HCT116 (cell line): Measurements from ENCODE around the gene THSD7B. TPM values are rescaled to one million over a fixed set of nuclear protein-coding genes. Genes with fewer than 3 reads are reported as not detected.

Experiments
- ATAC-seq: fragments of 200-7000 bp; cut with Tn5 transposase; 2 replicates; pipeline ENCODE4 v1.9.1; 2020; ENCODE audit warnings: mild to moderate bottlenecking, moderate library complexity
- BruUV-seq: library from RNA; stranded (reverse); fragments of 400-500 nt; replicated peaks from 2 replicates; lab custom pipeline; 2021; lab: Mats Ljungman, UMichigan
- CTCF ChIA-PET: fragments of 300-600 bp; sonication (Branson Sonifier 250); formaldehyde crosslinking; loops from one replicate; lab custom pipeline; 2021; ENCODE audit warnings: antibody characterized with exemption; lab: Charles Lee
- POLR2A ChIA-PET: fragments of 300-600, 350-600 bp; sonication (Branson Sonifier 250); formaldehyde crosslinking; loops from one replicate; lab custom pipeline; 2021; ENCODE audit warnings: antibody characterized with exemption; lab: Charles Lee
- RAD21 ChIA-PET, 2 experiments: fragments of 300-600 bp; sonication (Branson Sonifier 250); formaldehyde crosslinking; loops; one replicate each; lab custom pipeline; 2023; ENCODE audit warnings: low total read pairs in 2 of 2; ENCODE audit not compliant: uncharacterized antibody in 2 of 2, unreplicated experiment in 2 of 2, low non-redundant PET in 1 of 2; lab: Charles Lee
- DNase-seq: peaks from one replicate; pipeline ENCODE4 v3.0.0-alpha.2; 2010; ENCODE audit warnings: low read depth, low spot score
- H2AFZ ChIP-seq: fragments of 200-600 bp; shearing (Covaris generic), sonication (generic); 2 replicates; pipeline ENCODE4 v1.6.1; 2017; ENCODE audit warnings: low read depth, mixed run types, mixed read lengths, antibody characterized with exemption, low read length; ENCODE audit not compliant: poor library complexity, severe bottlenecking
- H3K27ac ChIP-seq: 2 replicates; pipeline ENCODE4 v1.5.1; 2012; ENCODE audit warnings: low read depth, low read length
- H3K27me3 ChIP-seq: fragments of 200-600 bp; sonication (generic); 2 replicates; pipeline ENCODE4 v1.6.1; 2016; ENCODE audit warnings: mixed run types, low read length, mixed read lengths; ENCODE audit not compliant: insufficient read depth
- H3K36me3 ChIP-seq, 2 experiments: fragments of 200-500 bp in 1 of 2; fragments of 200-600 bp in 1 of 2; sonication (Bioruptor generic) in 1 of 2; sonication (generic) in 1 of 2; 2 replicates each; pipeline versions ENCODE4 v1.5.1 to v1.6.1; 2014 to 2016; ENCODE audit warnings: low read length in 2 of 2, inconsistent platforms in 1 of 2, mixed read lengths in 1 of 2, mixed run types in 1 of 2; ENCODE audit not compliant: insufficient read depth in 2 of 2, control insufficient read depth in 1 of 2
- H3K4me1 ChIP-seq, 2 experiments: fragments of 200-600 bp in 1 of 2; sonication (generic) in 1 of 2; 2 replicates each; pipeline versions ENCODE4 v1.5.1 to v1.6.1; 2012 to 2017; ENCODE audit warnings: low read length in 2 of 2, inconsistent platforms in 1 of 2, mild to moderate bottlenecking in 1 of 2, mixed read lengths in 1 of 2, mixed run types in 1 of 2, moderate library complexity in 1 of 2; ENCODE audit not compliant: insufficient read depth in 2 of 2, control insufficient read depth in 1 of 2
- H3K4me2 ChIP-seq: fragments of 200-600 bp; sonication (generic); 2 replicates; pipeline ENCODE4 v1.6.1; 2017; ENCODE audit warnings: mixed run types, low read length, mixed read lengths
- H3K4me3 ChIP-seq, 2 experiments: fragments of 200-600 bp in 1 of 2; sonication (generic) in 1 of 2; replicated peaks in 1 of 2; 2 replicates each; pipeline ENCODE4 v1.5.1; 2011 to 2016; ENCODE audit warnings: low read length in 2 of 2, control low read depth in 1 of 2, low read depth in 1 of 2, mild to moderate bottlenecking in 1 of 2, mixed read lengths in 1 of 2, mixed run types in 1 of 2
- H3K79me2 ChIP-seq: fragments of 200-600 bp; sonication (generic); 2 replicates; pipeline ENCODE4 v1.6.1; 2017; ENCODE audit warnings: mild to moderate bottlenecking, mixed run types, low read length, moderate library complexity, mixed read lengths; ENCODE audit not compliant: insufficient read depth
- H3K9ac ChIP-seq: fragments of 200-600 bp; sonication (generic); 2 replicates; pipeline ENCODE4 v1.6.1; 2016; ENCODE audit warnings: low read length, mixed read lengths
- H3K9me2 ChIP-seq: fragments of 200-600 bp; sonication (generic), shearing (Covaris generic); 2 replicates; pipeline ENCODE4 v1.6.1; 2017; ENCODE audit warnings: mixed run types, mild to moderate bottlenecking, moderate library complexity; ENCODE audit not compliant: insufficient read depth
- H3K9me3 ChIP-seq, 2 experiments: fragments of 200-500 bp in 1 of 2; fragments of 200-600 bp in 1 of 2; sonication (Bioruptor generic) in 1 of 2; sonication (generic) in 1 of 2; 2 replicates each; pipeline ENCODE4 v1.6.1; 2014 to 2017; ENCODE audit warnings: low read length in 2 of 2, mixed read lengths in 2 of 2, inconsistent platforms in 1 of 2, low read depth in 1 of 2, mild to moderate bottlenecking in 1 of 2, mixed run types in 1 of 2, moderate library complexity in 1 of 2; ENCODE audit not compliant: control insufficient read depth in 1 of 2, insufficient read depth in 1 of 2
- H4K20me1 ChIP-seq: fragments of 200-600 bp; sonication (generic), shearing (Covaris generic); 2 replicates; pipeline ENCODE4 v1.6.1; 2017; ENCODE audit warnings: mixed run types, mild to moderate bottlenecking, moderate library complexity; ENCODE audit not compliant: insufficient read depth
- EZH2 ChIP-seq: fragments of 200-600 bp; sonication (generic); IDR thresholded peaks from 2 replicates; pipeline ENCODE4 v1.6.1; 2017; ENCODE audit warnings: antibody characterized with exemption, mixed run types
- EZH2phosphoT487 ChIP-seq: fragments of 200-600 bp; IDR thresholded peaks from 2 replicates; pipeline ENCODE4 v1.6.1; 2018; ENCODE audit warnings: antibody characterized with exemption, borderline replicate concordance
- FOSL1 ChIP-seq: IDR thresholded peaks from 2 replicates; pipeline ENCODE4 v1.6.1; 2012; ENCODE audit warnings: low read depth
- RAD21 ChIP-seq: IDR thresholded peaks from 2 replicates; pipeline ENCODE4 v1.6.1; 2012; ENCODE audit warnings: low read depth, mild to moderate bottlenecking
- SRF ChIP-seq: IDR thresholded peaks from 2 replicates; pipeline ENCODE4 v1.6.1; 2012; ENCODE audit warnings: low read depth
- YY1 ChIP-seq: IDR thresholded peaks from 2 replicates; pipeline ENCODE4 v1.6.1; 2011; ENCODE audit warnings: low read length, low read depth, moderate library complexity, mild to moderate bottlenecking; ENCODE audit not compliant: insufficient replicate concordance; ENCODE audit errors: extremely low read depth
- ZFX ChIP-seq: fragments of 450-650 bp; IDR thresholded peaks from 2 replicates; pipeline ENCODE4 v1.6.1; 2017
- ZNF274 ChIP-seq: fragments of 200-500 bp; sonication (Bioruptor generic); IDR thresholded peaks from 2 replicates; pipeline ENCODE4 v1.6.1; 2014; ENCODE audit warnings: mild to moderate bottlenecking, low read depth, low read length, inconsistent platforms
- intact Hi-C: fragments of 100-400 bp; cut with micrococcal nuclease; formaldehyde crosslinking; loops from 2 replicates; pipeline ENCODE4 v1.10.0; 2022
- total RNA-seq: library from RNA; stranded (reverse); gene quantifications from one replicate; pipeline ENCODE4 v1.2.1, GENCODE V29; 2021; ENCODE audit not compliant: unreplicated experiment
- TF ChIP-seq, protein P1 (sequence below): IDR thresholded peaks from 2 replicates; pipeline ENCODE4 v1.6.1; 2012
- TF ChIP-seq, protein P2 (sequence below): IDR thresholded peaks from 2 replicates; pipeline ENCODE4 v1.6.1; 2011; ENCODE audit warnings: mild to moderate bottlenecking, low read length, moderate library complexity; ENCODE audit not compliant: insufficient replicate concordance; ENCODE audit errors: extremely low read depth

Gene THSD7B
- total RNA-seq, 1 experiment from 2014 or later: not detected

DNA sequence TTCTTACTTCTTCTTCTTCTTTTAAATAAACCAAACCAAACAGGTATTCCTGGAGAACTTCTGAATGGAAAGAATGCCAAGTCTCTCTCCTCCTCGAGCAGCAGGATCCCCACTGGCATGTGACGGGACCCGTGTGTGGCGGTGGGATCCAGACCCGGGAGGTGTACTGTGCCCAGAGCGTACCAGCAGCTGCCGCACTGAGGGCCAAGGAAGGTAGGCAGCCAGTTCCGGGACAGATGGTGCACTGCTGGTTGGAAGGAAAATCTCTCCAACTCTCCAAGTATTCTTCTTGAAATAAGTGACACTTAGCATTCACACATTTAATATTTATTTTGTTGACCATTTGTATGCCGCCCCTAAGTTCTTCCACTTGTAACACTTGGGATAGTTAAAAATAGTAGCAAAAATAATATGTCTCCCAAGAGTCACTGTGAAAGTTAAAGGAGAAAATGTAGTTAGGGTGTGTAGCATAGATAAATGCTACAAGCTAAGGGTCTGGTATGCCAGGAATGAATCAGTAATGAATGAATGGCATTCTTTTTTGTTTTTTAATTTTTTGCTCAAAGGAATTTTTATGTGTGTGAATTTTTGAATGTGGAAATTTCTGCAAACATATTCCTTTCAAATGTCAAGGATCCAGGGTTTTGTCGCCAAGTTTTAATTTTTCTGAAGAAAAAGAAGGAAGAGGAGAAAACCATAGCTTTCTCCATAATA lies 349.9 kb downstream of the THSD7B start:
- DNase-seq (no peak), ATAC-seq (no peak)
- H3K4me2 ChIP-seq: no peak overlapping the region
- H4K20me1 ChIP-seq: no peaks in the 10 kb centered on the region
- no peak overlapping the region for H3K27ac ChIP-seq
- BruUV-seq: no TSS peak
- H3K9me3 ChIP-seq: peaks cover 0 to 6% of the 10 kb centered on the region in 2 experiments; a peak in 2 of 4 replicates
- intact Hi-C loops: no loop called here
- H3K4me3 ChIP-seq: no peak overlapping the region
- TF ChIP-seq ZNF274 (no peak), RAD21 (no peak), EZH2phosphoT487 (no peak), FOSL1 (no peak), EZH2 (no peak), SRF (no peak), YY1 (no peak), ZFX (no peak)
- TF ChIP-seq, protein P1, sequence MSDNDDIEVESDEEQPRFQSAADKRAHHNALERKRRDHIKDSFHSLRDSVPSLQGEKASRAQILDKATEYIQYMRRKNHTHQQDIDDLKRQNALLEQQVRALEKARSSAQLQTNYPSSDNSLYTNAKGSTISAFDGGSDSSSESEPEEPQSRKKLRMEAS: no peak
- TF ChIP-seq, protein P2, sequence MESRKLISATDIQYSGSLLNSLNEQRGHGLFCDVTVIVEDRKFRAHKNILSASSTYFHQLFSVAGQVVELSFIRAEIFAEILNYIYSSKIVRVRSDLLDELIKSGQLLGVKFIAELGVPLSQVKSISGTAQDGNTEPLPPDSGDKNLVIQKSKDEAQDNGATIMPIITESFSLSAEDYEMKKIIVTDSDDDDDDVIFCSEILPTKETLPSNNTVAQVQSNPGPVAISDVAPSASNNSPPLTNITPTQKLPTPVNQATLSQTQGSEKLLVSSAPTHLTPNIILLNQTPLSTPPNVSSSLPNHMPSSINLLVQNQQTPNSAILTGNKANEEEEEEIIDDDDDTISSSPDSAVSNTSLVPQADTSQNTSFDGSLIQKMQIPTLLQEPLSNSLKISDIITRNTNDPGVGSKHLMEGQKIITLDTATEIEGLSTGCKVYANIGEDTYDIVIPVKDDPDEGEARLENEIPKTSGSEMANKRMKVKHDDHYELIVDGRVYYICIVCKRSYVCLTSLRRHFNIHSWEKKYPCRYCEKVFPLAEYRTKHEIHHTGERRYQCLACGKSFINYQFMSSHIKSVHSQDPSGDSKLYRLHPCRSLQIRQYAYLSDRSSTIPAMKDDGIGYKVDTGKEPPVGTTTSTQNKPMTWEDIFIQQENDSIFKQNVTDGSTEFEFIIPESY: no peak
- no peaks in the 10 kb centered on the region for H3K9me2 ChIP-seq
- no peaks in the 10 kb centered on the region for H3K79me2 ChIP-seq
- ChIA-PET POLR2A (no interaction called here), RAD21 (no interaction called here), CTCF (no interaction called here)
- no peak overlapping the region for H2AFZ ChIP-seq
- H3K27me3 ChIP-seq: no peaks in the 10 kb centered on the region
- no peaks in the 10 kb centered on the region for H3K4me1 ChIP-seq
- no peaks in the 10 kb centered on the region; a peak in 1 of 4 replicates for H3K36me3 ChIP-seq
- no peak overlapping the region for H3K9ac ChIP-seq
